Limb (tissue), 2 donors: ENCODE data around the gene HOXA13.

Experiments used
- DNase-seq, 2 donors: peaks; one replicate each; pipeline ENCODE4 v3.0.0-alpha.2; 2016; ENCODE audit errors: extremely low spot score in 2 of 2

Gene HOXA13

GRCh38 chr7:27208998-27209397, 9.1 kb upstream of the HOXA13 start:
- DNase-seq = no peak

GRCh38 chr7:27207348-27207985, 7.6 kb upstream of the HOXA13 start:
- DNase-seq = peak in 1 of 2 donors; percentile 36

- peak in 1 of 2 donors; percentile 59 for DNase-seq
These were observed 5.7 kb upstream of the HOXA13 start for GRCh38 chr7:27205325-27206280.

- DNase-seq = peak in 1 of 2 donors; percentile 63
These were observed 5.0 kb upstream of the HOXA13 start for GRCh38 chr7:27204851-27205322.

GRCh38 chr7:27203964-27204594, 4.2 kb upstream of the HOXA13 start:
- DNase-seq = peak in 1 of 2 donors; percentile 29

- peak in 1 of 2 donors; percentile 35 for DNase-seq
These were observed 3.6 kb upstream of the HOXA13 start for GRCh38 chr7:27203365-27203953.

GRCh38 chr7:27202862-27203134, 2.9 kb upstream of the HOXA13 start:
- peak in 1 of 2 donors; percentile 26 for DNase-seq

- DNase-seq = peak in 1 of 2 donors; percentile 50
These were observed 2.3 kb upstream of the HOXA13 start for GRCh38 chr7:27202018-27202861.

- no peak for DNase-seq
These were observed 1.7 kb upstream of the HOXA13 start for GRCh38 chr7:27201580-27202017.

GRCh38 chr7:27200761-27201579, 1.1 kb upstream of the HOXA13 start:
- DNase-seq = peak in 1 of 2 donors; percentile 48

GRCh38 chr7:27198871-27199801, 755 bp downstream of the HOXA13 start:
- DNase-seq = peak in 1 of 2 donors; percentile 66

GRCh38 chr7:27198138-27198841, 1.6 kb downstream of the HOXA13 start:
- peak in 1 of 2 donors; percentile 63 for DNase-seq

- no peak for DNase-seq
These were observed 2.5 kb downstream of the HOXA13 start for GRCh38 chr7:27197137-27198042.

GRCh38 chr7:27196287-27196767, 3.6 kb downstream of the HOXA13 start:
- DNase-seq = peak; percentile 84 to 90

- DNase-seq = peak in 1 of 2 donors; percentile 34
These were observed 5.1 kb downstream of the HOXA13 start for GRCh38 chr7:27194686-27195379.

GRCh38 chr7:27194002-27194352, 5.9 kb downstream of the HOXA13 start:
- DNase-seq = no peak
